Keratinocyte (primary cell): ENCODE data around the gene STEAP2. TPM values are rescaled to one million over a fixed set of nuclear protein-coding genes. Genes with fewer than 3 reads are reported as not detected.

Experiments used
- DNase-seq: peaks from one replicate; pipeline ENCODE4 v3.0.0-alpha.2; 2011; ENCODE audit warnings: low read depth, missing footprints, low spot score
- FAIRE-seq: peaks from 2 replicates; lab custom pipeline; 2011; peaks lifted over from hg19 to GRCh38; lab: Jason Lieb, UNC
- H2AFZ ChIP-seq: 2 replicates; pipeline ENCODE4 v1.6.0; 2012; ENCODE audit warnings: low read length, control low read depth, inconsistent platforms; ENCODE audit not compliant: control insufficient read depth
- H3K27ac ChIP-seq: 2 replicates; pipeline ENCODE4 v1.5.1; 2011; ENCODE audit warnings: low read length; ENCODE audit not compliant: control insufficient read depth, insufficient read depth
- H3K27me3 ChIP-seq: 3 replicates; pipeline ENCODE4 v1.6.0; 2011; ENCODE audit warnings: low read length; ENCODE audit not compliant: control insufficient read depth, insufficient read depth; ENCODE audit errors: extremely low read depth
- H3K36me3 ChIP-seq, 2 experiments: 2 replicates in 1 of 2; 3 replicates in 1 of 2; pipeline ENCODE4 v1.5.1; 2011; ENCODE audit warnings: low read length in 2 of 2, mild to moderate bottlenecking in 1 of 2; ENCODE audit not compliant: control insufficient read depth in 2 of 2, insufficient read depth in 2 of 2; ENCODE audit errors: extremely low read depth in 1 of 2
- H3K4me1 ChIP-seq: 3 replicates; pipeline ENCODE4 v1.5.1; 2011; ENCODE audit warnings: low read length; ENCODE audit not compliant: control insufficient read depth, insufficient read depth; ENCODE audit errors: extremely low read depth
- H3K4me2 ChIP-seq: 3 replicates; pipeline ENCODE4 v1.6.0; 2011; ENCODE audit warnings: low read depth, low read length; ENCODE audit not compliant: control insufficient read depth, insufficient read depth; ENCODE audit errors: extremely low read depth
- H3K4me3 ChIP-seq, 3 experiments: fragments of 200-600 bp in 1 of 3; sonication (generic) in 1 of 3; 2 replicates in 2 of 3; 3 replicates in 1 of 3; pipeline ENCODE4 v1.5.1; 2011 to 2016; ENCODE audit warnings: low read length in 3 of 3, mild to moderate bottlenecking in 3 of 3, control low read depth in 2 of 3, inconsistent platforms in 1 of 3, low read depth in 1 of 3, mixed read lengths in 1 of 3, mixed run types in 1 of 3, moderate library complexity in 1 of 3; ENCODE audit not compliant: control insufficient read depth in 2 of 3, insufficient read depth in 2 of 3; ENCODE audit errors: extremely low read depth in 1 of 3
- H3K79me2 ChIP-seq: 2 replicates; pipeline ENCODE4 v1.6.0; 2012; ENCODE audit warnings: low read length; ENCODE audit not compliant: control insufficient read depth, insufficient read depth
- H3K9ac ChIP-seq: 3 replicates; pipeline ENCODE4 v1.6.0; 2011; ENCODE audit warnings: low read length; ENCODE audit not compliant: control insufficient read depth, insufficient read depth; ENCODE audit errors: extremely low read depth
- H3K9me1 ChIP-seq: 3 replicates; pipeline ENCODE4 v1.6.0; 2011; ENCODE audit warnings: low read length; ENCODE audit not compliant: control insufficient read depth, insufficient read depth; ENCODE audit errors: extremely low read depth
- H3K9me3 ChIP-seq: 2 replicates; pipeline ENCODE4 v1.5.1; 2012; ENCODE audit warnings: low read depth, low read length; ENCODE audit not compliant: control insufficient read depth
- H4K20me1 ChIP-seq: 3 replicates; pipeline ENCODE4 v1.6.0; 2011; ENCODE audit warnings: low read length; ENCODE audit not compliant: control insufficient read depth, insufficient read depth; ENCODE audit errors: extremely low read depth
- EZH2 ChIP-seq: IDR thresholded peaks from one replicate; pipeline ENCODE4 v1.6.1; 2012; ENCODE audit warnings: inconsistent platforms, mild to moderate bottlenecking, low read length, moderate library complexity
- dilution Hi-C: fragments of 300-500 bp; cut with MboI; formaldehyde crosslinking; loops from one replicate; pipeline ENCODE4 v1.7.0; 2020; ENCODE audit warnings: low sequenced_read_pairs; ENCODE audit not compliant: extremely low pct_ligation_motif_present
- polyA plus RNA-seq, 5 experiments: library from polyadenylated mRNA; depleted of rRNA in 3 of 5; stranded (reverse) in 3 of 5; stranded (forward) in 1 of 5; unstranded in 1 of 5; fragments of >200 nt; gene quantifications; 1 replicate in 1 of 5; 2 replicates in 3 of 5; 3 replicates in 1 of 5; pipeline versions ENCODE4 v1.2.1 to v1.2.3, GENCODE V29; 2011 to 2012; ENCODE audit warnings: missing spikeins in 2 of 5, low read depth in 1 of 5, low replicate concordance in 1 of 5
- TF ChIP-seq, protein P1 (sequence below), 3 experiments: IDR thresholded peaks in 1 of 3; conservative IDR thresholded peaks in 1 of 3; optimal IDR thresholded peaks in 1 of 3; 2 replicates in 2 of 3; 3 replicates in 1 of 3; pipeline versions ENCODE3 to v1.5.1; 2011; ENCODE audit warnings: low read length in 3 of 3, mild to moderate bottlenecking in 3 of 3, moderate library complexity in 2 of 3, control low read depth in 1 of 3, inconsistent platforms in 1 of 3; ENCODE audit not compliant: insufficient read depth in 2 of 3; ENCODE audit errors: extremely low read depth in 1 of 3

The STEAP2 gene
- polyA plus RNA-seq, 1 donor (not counting 4 experiments of a cell fraction or from before 2014, with no cell fraction given), result 3.9 TPM

DNA sequence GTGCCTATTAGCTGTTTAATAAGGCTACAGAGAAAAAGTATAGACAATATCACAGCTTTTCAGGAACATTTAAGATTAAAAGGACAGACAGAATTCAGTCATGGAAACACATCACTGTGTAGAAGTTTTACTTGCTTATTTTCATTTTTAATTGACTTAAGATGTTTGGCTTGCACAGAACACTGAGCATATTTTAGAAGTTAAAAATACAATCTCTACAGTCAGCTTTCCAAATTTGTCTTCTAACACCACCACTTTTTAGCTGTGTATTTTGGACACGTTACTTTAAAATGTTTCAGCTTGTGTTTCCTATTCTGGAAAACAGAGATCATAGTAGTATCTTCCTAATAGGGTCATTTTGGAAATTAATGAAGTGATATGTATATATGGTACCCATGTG lies 45.2 kb downstream of the STEAP2 start:
- Histone ChIP-seq H3K9me3 (no peaks in the 10 kb centered on the region), H3K4me2 (no peak overlapping the region), H3K9me1 (no peaks in the 10 kb centered on the region), H3K4me3 (no peak overlapping the region), H3K79me2 (no peaks in the 10 kb centered on the region), H4K20me1 (no peaks in the 10 kb centered on the region), H2AFZ (no peak overlapping the region), H3K27me3 (no peaks in the 10 kb centered on the region), H3K36me3 (no peaks in the 10 kb centered on the region), H3K4me1 (peaks cover 6% of the 10 kb centered on the region), H3K27ac (no peak overlapping the region), H3K9ac (no peak overlapping the region)
- FAIRE-seq (no peak), DNase-seq (no peak)
- dilution Hi-C loops, result no loop called here
- TF ChIP-seq, protein P1, sequence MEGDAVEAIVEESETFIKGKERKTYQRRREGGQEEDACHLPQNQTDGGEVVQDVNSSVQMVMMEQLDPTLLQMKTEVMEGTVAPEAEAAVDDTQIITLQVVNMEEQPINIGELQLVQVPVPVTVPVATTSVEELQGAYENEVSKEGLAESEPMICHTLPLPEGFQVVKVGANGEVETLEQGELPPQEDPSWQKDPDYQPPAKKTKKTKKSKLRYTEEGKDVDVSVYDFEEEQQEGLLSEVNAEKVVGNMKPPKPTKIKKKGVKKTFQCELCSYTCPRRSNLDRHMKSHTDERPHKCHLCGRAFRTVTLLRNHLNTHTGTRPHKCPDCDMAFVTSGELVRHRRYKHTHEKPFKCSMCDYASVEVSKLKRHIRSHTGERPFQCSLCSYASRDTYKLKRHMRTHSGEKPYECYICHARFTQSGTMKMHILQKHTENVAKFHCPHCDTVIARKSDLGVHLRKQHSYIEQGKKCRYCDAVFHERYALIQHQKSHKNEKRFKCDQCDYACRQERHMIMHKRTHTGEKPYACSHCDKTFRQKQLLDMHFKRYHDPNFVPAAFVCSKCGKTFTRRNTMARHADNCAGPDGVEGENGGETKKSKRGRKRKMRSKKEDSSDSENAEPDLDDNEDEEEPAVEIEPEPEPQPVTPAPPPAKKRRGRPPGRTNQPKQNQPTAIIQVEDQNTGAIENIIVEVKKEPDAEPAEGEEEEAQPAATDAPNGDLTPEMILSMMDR (optimal IDR thresholded peaks at IDR 0.05 in 1 of 3, IDR thresholded peaks at IDR 0.05 in 1 of 3, conservative IDR thresholded peaks at IDR 0.05 in 1 of 3; ENCODE audit: extremely low read depth in 1 of 3, insufficient read depth in 2 of 3, low read length in 3 of 3), result no peak
- no peak for TF ChIP-seq EZH2

DNA sequence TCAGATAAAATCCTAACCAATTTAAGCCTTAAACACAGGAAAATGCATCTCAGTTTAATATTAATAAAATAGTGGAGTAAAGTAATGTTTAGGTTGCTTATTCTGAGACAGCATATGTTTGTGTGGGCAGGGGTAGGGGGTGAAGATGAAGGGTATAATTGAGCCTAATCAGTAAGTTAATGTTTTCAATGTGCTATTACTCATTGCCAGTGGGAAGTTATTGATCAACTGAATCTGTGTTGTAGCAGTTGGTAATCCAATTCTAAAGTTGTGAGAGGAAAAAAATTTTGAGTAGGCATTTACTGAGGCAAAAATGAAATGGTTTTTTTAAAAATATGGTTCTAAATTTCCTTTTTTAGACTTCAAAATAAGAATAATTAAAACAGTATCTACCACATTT lies 49.9 kb downstream of the STEAP2 start:
- H4K20me1 ChIP-seq, result no peaks in the 10 kb centered on the region
- H3K27ac ChIP-seq, result no peak overlapping the region
- no peak for DNase-seq
- TF ChIP-seq EZH2, result no peak
- no peaks in the 10 kb centered on the region for H3K9me3 ChIP-seq
- H3K27me3 ChIP-seq, result no peaks in the 10 kb centered on the region
- no peaks in the 10 kb centered on the region for H3K4me1 ChIP-seq
- no peak overlapping the region for H2AFZ ChIP-seq
- no peak for FAIRE-seq
- dilution Hi-C loops, result no loop called here
- no peak overlapping the region for H3K4me2 ChIP-seq
- H3K36me3 ChIP-seq, result no peaks in the 10 kb centered on the region
- no peak overlapping the region for H3K4me3 ChIP-seq
- H3K9me1 ChIP-seq, result no peaks in the 10 kb centered on the region
- no peaks in the 10 kb centered on the region for H3K79me2 ChIP-seq
- no peak overlapping the region for H3K9ac ChIP-seq

DNA sequence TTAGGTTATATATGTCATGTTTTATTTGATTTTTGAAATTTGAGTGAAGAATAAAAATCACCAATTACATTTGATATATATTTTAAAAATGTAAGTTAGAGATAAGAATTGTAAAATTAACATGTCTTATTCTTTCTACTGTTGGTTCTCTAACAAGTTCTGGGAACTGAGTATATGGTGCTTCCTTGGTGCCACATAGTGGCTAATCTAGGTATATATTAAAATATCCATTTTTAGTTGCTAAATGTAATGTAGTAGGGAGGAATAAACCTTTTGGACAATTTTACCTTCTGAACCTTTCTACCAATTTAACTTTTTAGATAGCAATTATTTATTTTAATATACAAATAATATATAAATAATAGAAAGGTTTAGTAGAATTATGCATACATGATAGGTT lies 50.9 kb downstream of the STEAP2 start:
- Histone ChIP-seq H3K9me1 (no peaks in the 10 kb centered on the region), H3K79me2 (no peaks in the 10 kb centered on the region), H3K9me3 (no peaks in the 10 kb centered on the region), H3K27me3 (no peaks in the 10 kb centered on the region), H3K4me1 (no peaks in the 10 kb centered on the region), H3K9ac (no peak overlapping the region), H3K4me2 (no peak overlapping the region), H3K36me3 (no peaks in the 10 kb centered on the region), H4K20me1 (no peaks in the 10 kb centered on the region), H3K4me3 (no peak overlapping the region), H2AFZ (no peak overlapping the region), H3K27ac (no peak overlapping the region)
- DNase-seq, result no peak
- TF ChIP-seq, protein P1 (optimal IDR thresholded peaks at IDR 0.05 in 1 of 3, IDR thresholded peaks at IDR 0.05 in 1 of 3, conservative IDR thresholded peaks at IDR 0.05 in 1 of 3; ENCODE audit: extremely low read depth in 1 of 3, insufficient read depth in 2 of 3, low read length in 3 of 3), result peak in 1 of 3 experiments; percentile 31
- no peak for TF ChIP-seq EZH2
- FAIRE-seq, result no peak
- dilution Hi-C loops, result no loop called here
